Subcutaneous abdominal adipose tissue (tissue), 5 donors: Measurements from ENCODE around the gene C2orf42.
A peak's percentile ranks its signal among the peaks of the same experiment; 100 is the strongest.
"Not testable (repeated sequence)": the region's sequence is repeated elsewhere in the genome, so short reads cannot be mapped to it uniquely, and the experiment has no call there.

Experiments used
- H3K27ac ChIP-seq: one replicate; pipeline ENCODE4 v1.7.0; 2013; ENCODE audit warnings: low read depth, mild to moderate bottlenecking, inconsistent platforms, low read length, moderate library complexity
- H3K27me3 ChIP-seq, 5 donors: one replicate each; pipeline ENCODE4 v1.7.0; 2013; ENCODE audit warnings: low read length in 5 of 5, inconsistent platforms in 1 of 5; ENCODE audit not compliant: control insufficient read depth in 5 of 5, insufficient read depth in 4 of 5
- H3K36me3 ChIP-seq, 5 donors: one replicate each; pipeline ENCODE4 v1.7.0; 2013; ENCODE audit warnings: low read length in 5 of 5; ENCODE audit not compliant: control insufficient read depth in 5 of 5, insufficient read depth in 5 of 5
- H3K4me1 ChIP-seq, 5 donors: one replicate each; pipeline ENCODE4 v1.7.0; 2013; ENCODE audit warnings: low read length in 5 of 5, mild to moderate bottlenecking in 3 of 5, moderate library complexity in 1 of 5; ENCODE audit not compliant: control insufficient read depth in 5 of 5, insufficient read depth in 5 of 5
- H3K4me3 ChIP-seq, 5 donors: one replicate each; pipeline ENCODE4 v1.7.0; 2013; ENCODE audit warnings: low read length in 5 of 5, low read depth in 1 of 5
- H3K9ac ChIP-seq, 5 donors: one replicate each; pipeline ENCODE4 v1.7.0; 2013; ENCODE audit warnings: low read length in 5 of 5, mild to moderate bottlenecking in 4 of 5, moderate library complexity in 3 of 5
- H3K9me3 ChIP-seq, 5 donors: one replicate each; pipeline ENCODE4 v1.7.0; 2013; ENCODE audit warnings: low read length in 5 of 5; ENCODE audit not compliant: control insufficient read depth in 5 of 5
- donor health status: healthy.
- donor health status: healthy.
- donor health status: healthy.
- donor health status: healthy.
- donor health status: healthy.

The C2orf42 gene

GRCh38 chr2:70104231-70105111, 86.3 kb downstream of the C2orf42 start:
- Histone ChIP-seq H3K9me3 (no peaks in the 10 kb centered on the region), H3K9ac (peak overlapping the region in 1 of 5 donors; percentile 21), H3K4me1 (peaks cover 0 to 19% (median 10%) of the 10 kb centered on the region in 5 donors), H3K36me3 (no peaks in the 10 kb centered on the region), H3K4me3 (no peak overlapping the region), H3K27me3 (no peaks in the 10 kb centered on the region), H3K27ac (no peak overlapping the region)

GRCh38 chr2:70103531-70104061, 87.2 kb downstream of the C2orf42 start:
- Histone ChIP-seq H3K36me3 (no peaks in the 10 kb centered on the region), H3K27me3 (no peaks in the 10 kb centered on the region), H3K9me3 (no peaks in the 10 kb centered on the region), H3K9ac (peak overlapping the region in 1 of 5 donors; percentile 21), H3K4me1 (peaks cover 0 to 18% (median 10%) of the 10 kb centered on the region in 5 donors), H3K4me3 (no peak overlapping the region), H3K27ac (no peak overlapping the region)

DNA sequence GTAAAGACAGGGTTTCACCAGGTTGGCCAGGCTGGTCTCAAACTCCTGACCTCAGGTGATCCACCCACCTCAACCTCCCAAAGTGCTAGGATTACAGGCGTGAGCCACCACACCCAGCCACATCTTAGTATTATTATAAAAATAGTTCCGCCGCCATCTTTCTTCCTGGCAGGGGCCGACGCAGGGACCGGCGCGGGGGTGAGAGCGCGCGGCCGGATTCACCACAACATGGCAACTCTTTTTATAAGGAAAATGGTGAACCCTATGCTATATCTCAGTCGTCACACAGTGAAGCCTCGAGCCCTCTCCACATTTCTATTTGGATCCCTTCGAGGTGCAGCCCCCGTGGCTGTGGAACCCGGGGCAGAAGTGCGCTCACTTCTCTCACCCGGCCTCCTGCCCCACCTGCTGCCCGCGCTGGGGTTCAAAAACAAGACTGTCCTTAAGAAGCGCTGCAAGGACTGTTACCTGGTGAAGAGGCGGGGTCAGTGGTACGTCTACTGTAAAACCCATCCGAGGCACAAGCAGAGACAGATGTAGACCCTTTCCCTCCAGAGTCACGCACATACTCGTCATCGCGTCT, 88.4 kb downstream of the C2orf42 start:
- H3K4me1 ChIP-seq, result peaks cover 0 to 10% (median 8%) of the 10 kb centered on the region in 5 donors
- not testable (repeated sequence) for H3K9ac ChIP-seq, H3K27me3 ChIP-seq, H3K36me3 ChIP-seq, H3K9me3 ChIP-seq, H3K27ac ChIP-seq, H3K4me3 ChIP-seq

DNA sequence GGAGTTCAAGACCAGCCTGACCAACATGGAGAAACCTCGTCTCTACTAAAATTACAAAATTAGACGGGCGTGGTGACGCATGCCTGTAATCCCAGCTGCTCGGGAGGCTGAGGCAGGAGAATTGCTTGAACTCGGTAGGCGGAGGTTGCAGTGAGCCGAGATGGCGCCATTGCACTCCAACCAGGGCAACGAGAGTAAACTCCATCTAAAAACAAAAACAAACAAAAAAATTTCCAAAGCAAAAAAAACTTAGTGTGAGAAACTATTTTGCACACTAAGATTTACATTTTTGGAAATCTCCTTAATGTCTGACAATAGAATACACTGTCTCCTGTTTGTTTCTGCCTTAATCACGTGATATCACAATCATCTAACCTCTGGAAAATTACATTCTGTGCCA, 89.1 kb downstream of the C2orf42 start:
- H3K27ac ChIP-seq, H3K9ac ChIP-seq, H3K27me3 ChIP-seq, H3K9me3 ChIP-seq, H3K4me3 ChIP-seq, H3K36me3 ChIP-seq: not testable (repeated sequence)
- H3K4me1 ChIP-seq, result peaks cover 0 to 10% (median 8%) of the 10 kb centered on the region in 5 donors

DNA sequence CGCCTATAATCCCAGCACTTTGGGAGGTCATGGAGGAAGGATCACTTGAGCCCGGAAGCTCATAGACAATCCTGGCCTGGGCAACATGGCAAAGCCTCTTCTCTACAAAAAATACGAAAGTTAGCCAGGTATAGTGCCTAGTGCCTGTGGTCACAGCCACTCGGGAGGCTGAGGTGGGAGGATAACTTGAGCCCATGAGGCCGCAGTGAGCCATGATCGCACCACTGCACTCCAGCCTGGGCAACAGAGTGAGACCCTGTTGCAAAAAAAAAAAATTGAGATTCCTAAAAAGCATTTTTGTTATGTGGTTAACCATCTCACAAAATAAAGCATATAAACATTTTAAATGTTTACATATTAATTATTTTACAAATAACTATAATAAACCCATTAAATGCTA, 89.6 kb downstream of the C2orf42 start:
- H3K9me3 ChIP-seq, result no peaks in the 10 kb centered on the region
- no peak overlapping the region for H3K27ac ChIP-seq
- H3K4me1 ChIP-seq, result peaks cover 0 to 15% (median 9%) of the 10 kb centered on the region in 5 donors
- H3K27me3 ChIP-seq, result no peaks in the 10 kb centered on the region
- no peak overlapping the region for H3K9ac ChIP-seq
- H3K4me3 ChIP-seq, result no peak overlapping the region
- no peaks in the 10 kb centered on the region for H3K36me3 ChIP-seq
